Mucosa of descending colon (tissue), 3 donors: ENCODE measurements around the gene SIGLEC11. TPM values are rescaled to one million over a fixed set of nuclear protein-coding genes. Genes with fewer than 3 reads are reported as not detected.

Experiments used
- ATAC-seq: fragments of 200-7000 bp; cut with Tn5 transposase; one replicate; pipeline ENCODE4 v1.9.1; 2020; ENCODE audit warnings: mild to moderate bottlenecking, moderate library complexity
- DNase-seq, 3 donors: peaks; one replicate each; pipeline ENCODE4 v3.0.0-alpha.2; 2020
- H3K36me3 ChIP-seq: fragments of 200-600 bp; one replicate; pipeline ENCODE4 v1.8.0; 2021; ENCODE audit warnings: low read depth, mild to moderate bottlenecking
- H3K4me1 ChIP-seq: fragments of 200-600 bp; one replicate; pipeline ENCODE4 v1.8.0; 2021; ENCODE audit warnings: low read depth, mild to moderate bottlenecking
- H3K4me3 ChIP-seq: fragments of 200-600 bp; one replicate; pipeline ENCODE4 v1.8.0; 2021; ENCODE audit warnings: mild to moderate bottlenecking
- H3K9me3 ChIP-seq: fragments of 200-600 bp; one replicate; pipeline ENCODE4 v1.8.0; 2021; ENCODE audit warnings: mild to moderate bottlenecking
- intact Hi-C, 2 donors: fragments of 100-400 bp; cut with DNase I in 1 of 2; cut with micrococcal nuclease in 1 of 2; formaldehyde crosslinking; loops; one replicate each; pipeline versions ENCODE4 v1.11.0 to v1.11.1; 2022; cut with DNase I, micrococcal nuclease
- total RNA-seq, 3 donors: library from RNA; stranded (reverse); fragmentation: NEBNext Ultra II Directional in 2 of 3; extraction: Animal tissue kit (Norgen Biotek cat#: 25700) in 2 of 3; gene quantifications; one replicate each; pipeline versions ENCODE4 v1.2.1 to v1.2.4, GENCODE V29; 2021 to 2023
- TF ChIP-seq, protein P1 (sequence below): fragments of 200-600 bp; IDR thresholded peaks from one replicate; pipeline ENCODE4 v1.8.0; 2022; ENCODE audit warnings: antibody characterized with exemption, mild to moderate bottlenecking
- donor health status: DM: no; HTN: no; CAD: no; lungs with moderate emphysema.
- donor health status: DM: no; HTN: no; CAD: no.
- donor health status: DM: no; HTN: yes; CAD: no.

The SIGLEC11 gene
- total RNA-seq, 3 donors from 2014 or later: 0.49 to 2.0 (median 1.1) TPM

DNA sequence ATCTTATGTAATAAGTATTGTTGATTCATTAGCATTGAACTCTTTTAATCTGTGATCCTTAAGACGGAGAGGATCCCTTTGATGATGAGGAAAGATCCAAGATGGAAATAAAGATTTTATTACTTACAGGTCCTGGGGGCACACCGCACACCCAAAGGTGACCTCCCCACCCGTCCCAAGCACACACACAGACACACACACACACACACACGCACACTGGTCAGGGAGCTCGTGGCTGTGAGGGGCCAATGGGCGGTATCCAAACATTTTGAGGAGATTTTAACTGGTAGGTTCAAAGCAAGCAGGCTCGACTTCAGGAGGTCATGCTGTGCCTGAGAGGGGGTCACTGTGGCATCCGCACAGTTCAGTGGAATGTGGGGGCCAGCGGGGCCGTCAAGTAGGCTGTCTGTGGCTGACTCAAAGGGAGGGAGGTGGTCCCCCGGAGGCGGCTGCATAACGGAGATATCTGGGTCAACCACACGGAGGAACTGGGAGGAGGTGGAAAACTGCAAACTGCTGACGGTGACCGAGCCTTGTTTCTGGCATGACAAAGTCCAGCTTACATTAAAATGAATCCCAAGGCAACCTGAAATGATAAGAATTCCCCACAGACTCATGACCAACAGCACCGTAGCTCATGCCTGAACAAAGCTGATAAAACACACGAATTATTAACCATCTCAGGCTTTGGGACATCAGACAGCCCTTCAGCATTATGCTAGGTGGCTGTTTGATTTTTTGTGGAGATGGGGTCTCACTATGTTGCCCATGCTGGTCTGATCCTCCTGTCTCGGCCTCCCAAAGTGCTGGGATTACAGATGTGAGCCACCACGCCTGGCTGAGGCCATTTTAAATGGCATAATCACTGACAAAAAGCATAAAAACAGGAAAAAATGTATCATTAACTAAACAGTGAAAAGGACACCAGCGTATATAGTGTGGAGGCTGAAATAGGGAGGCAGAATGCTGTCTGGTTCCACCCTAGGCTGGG is 20.9 kb upstream of the SIGLEC11 start:
- intact Hi-C loops: loop anchor here (5.0 to 10.0 kb wide), 2 partner anchors 45 to 47 kb away; no protein-coding TSS in a partner anchor
- ATAC-seq: no peak
- Histone ChIP-seq H3K36me3 (no peaks in the 10 kb centered on the region), H3K4me1 (no peaks in the 10 kb centered on the region), H3K9me3 (no peaks in the 10 kb centered on the region), H3K4me3 (no peak overlapping the region)
- TF ChIP-seq, protein P1, sequence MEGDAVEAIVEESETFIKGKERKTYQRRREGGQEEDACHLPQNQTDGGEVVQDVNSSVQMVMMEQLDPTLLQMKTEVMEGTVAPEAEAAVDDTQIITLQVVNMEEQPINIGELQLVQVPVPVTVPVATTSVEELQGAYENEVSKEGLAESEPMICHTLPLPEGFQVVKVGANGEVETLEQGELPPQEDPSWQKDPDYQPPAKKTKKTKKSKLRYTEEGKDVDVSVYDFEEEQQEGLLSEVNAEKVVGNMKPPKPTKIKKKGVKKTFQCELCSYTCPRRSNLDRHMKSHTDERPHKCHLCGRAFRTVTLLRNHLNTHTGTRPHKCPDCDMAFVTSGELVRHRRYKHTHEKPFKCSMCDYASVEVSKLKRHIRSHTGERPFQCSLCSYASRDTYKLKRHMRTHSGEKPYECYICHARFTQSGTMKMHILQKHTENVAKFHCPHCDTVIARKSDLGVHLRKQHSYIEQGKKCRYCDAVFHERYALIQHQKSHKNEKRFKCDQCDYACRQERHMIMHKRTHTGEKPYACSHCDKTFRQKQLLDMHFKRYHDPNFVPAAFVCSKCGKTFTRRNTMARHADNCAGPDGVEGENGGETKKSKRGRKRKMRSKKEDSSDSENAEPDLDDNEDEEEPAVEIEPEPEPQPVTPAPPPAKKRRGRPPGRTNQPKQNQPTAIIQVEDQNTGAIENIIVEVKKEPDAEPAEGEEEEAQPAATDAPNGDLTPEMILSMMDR: no peak
- DNase-seq: no peak

DNA sequence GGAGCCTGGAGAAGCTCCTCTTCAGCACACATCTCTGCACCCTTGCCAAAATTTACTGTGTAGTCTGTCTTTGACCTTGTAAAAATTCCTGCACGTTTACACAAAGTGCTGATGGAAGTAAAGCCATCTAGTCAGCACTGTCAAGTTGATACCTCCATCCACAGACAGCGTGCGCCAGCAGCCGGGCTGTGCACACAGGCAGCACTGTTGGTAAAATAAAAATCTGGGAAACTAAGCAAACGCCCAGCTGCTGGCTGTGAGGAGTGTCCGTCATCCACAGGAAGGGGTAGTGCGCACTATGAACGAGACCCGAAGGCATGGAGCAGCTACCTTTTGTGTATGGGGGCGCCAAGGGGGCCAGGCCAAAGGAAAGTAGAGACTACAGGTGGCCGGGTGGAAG is 17.4 kb upstream of the SIGLEC11 start:
- DNase-seq (peak in 1 of 3 donors; percentile 11), ATAC-seq (no peak)
- H3K9me3 ChIP-seq: no peaks in the 10 kb centered on the region
- no peaks in the 10 kb centered on the region for H3K4me1 ChIP-seq
- no peaks in the 10 kb centered on the region for H3K36me3 ChIP-seq
- no peak overlapping the region for H3K4me3 ChIP-seq
- intact Hi-C loops: no loop called here
- TF ChIP-seq, protein P1: no peak

DNA sequence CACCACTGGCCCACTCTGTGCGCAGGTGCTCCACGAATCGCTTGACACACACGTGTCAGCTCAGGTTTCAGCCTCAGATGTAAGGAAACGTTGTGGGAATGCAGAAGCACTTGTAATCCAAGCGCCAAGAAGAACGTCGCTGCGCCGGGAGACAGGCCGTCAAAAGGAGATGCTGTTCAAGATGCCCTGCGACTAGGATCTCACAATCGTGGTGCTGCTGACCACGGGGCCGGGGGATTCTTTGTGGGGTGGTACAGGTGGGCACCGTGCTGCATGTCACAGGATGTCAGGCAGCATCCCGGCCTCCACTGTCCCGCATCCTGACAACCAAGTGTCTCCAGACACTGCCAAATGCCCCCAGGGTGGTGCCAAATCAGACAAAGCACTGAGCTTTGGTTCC is 16.9 kb upstream of the SIGLEC11 start:
- no peak for ATAC-seq
- H3K36me3 ChIP-seq: no peaks in the 10 kb centered on the region
- H3K4me3 ChIP-seq: no peak overlapping the region
- DNase-seq: peak in 1 of 3 donors; percentile 14
- intact Hi-C loops: no loop called here
- no peaks in the 10 kb centered on the region for H3K4me1 ChIP-seq
- no peaks in the 10 kb centered on the region for H3K9me3 ChIP-seq
- TF ChIP-seq, protein P1: no peak

DNA sequence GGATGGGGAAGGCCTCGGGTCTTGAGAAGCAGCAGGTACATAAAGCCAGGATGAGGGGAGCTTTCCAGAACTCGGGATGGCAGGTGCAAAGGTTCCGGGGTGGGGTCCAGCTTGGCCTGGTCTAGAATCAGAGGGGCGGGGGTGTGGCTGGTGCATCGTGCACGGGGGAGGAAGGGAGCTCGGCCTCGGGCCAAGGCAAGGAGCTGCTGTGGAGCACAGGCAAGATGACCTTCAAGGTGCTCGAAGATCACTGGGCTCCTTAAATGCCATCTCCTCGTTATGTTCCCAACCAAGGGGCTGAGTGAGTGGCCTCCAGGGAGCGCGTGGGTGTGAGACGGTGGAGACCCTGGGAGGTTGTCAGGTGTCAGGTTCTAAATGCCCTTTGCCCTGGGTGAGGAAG is 16.1 kb upstream of the SIGLEC11 start:
- no peak overlapping the region for H3K4me3 ChIP-seq
- intact Hi-C loops: no loop called here

DNA sequence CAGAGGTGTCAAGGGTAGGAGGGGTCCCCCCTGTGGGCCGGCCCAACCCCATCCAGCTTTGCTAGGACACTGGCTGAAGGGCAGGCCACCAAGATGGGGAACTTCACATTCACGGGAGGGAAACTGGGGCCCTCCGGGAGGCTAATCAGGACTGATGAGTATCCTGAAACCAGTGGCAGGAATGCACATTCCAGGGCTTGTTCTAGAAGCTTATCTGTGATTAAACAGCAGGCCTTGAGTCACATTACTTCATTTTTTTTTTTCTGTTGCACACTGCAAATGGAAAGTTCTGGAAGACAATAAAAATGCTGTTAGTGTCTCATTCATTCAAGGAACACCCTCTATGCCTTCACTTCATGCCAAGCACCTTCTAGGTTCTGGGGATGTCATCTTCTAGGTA is 15.5 kb upstream of the SIGLEC11 start:
- Histone ChIP-seq H3K36me3 (no peaks in the 10 kb centered on the region), H3K4me1 (no peaks in the 10 kb centered on the region), H3K9me3 (no peaks in the 10 kb centered on the region), H3K4me3 (no peak overlapping the region)
- TF ChIP-seq, protein P1: no peak
- intact Hi-C loops: no loop called here
- DNase-seq (peak in 1 of 3 donors; percentile 7), ATAC-seq (no peak)

More for the DNA sequence above, 16.1 kb upstream of the SIGLEC11 start:
- DNase-seq (peak in 1 of 3 donors; percentile 9), ATAC-seq (no peak)
- Histone ChIP-seq H3K9me3 (no peaks in the 10 kb centered on the region), H3K36me3 (no peaks in the 10 kb centered on the region), H3K4me1 (no peaks in the 10 kb centered on the region)
- TF ChIP-seq, protein P1: no peak
